K562 (cell line): ENCODE measurements around the gene GATA1. TPM values are rescaled to one million over a fixed set of nuclear protein-coding genes. Genes with fewer than 3 reads are reported as not detected.

Experiments
- BRD9 ChIP-seq: fragments of 450-650 bp; IDR thresholded peaks from 2 replicates; pipeline ENCODE4 v1.6.1; 2018; ENCODE audit warnings: low read depth; ENCODE audit not compliant: partially characterized antibody
- CBX3 ChIP-seq, 2 experiments: IDR thresholded peaks; 1 replicate in 1 of 2; 2 replicates in 1 of 2; pipeline ENCODE4 v1.6.1; 2012; ENCODE audit warnings: inconsistent platforms in 2 of 2, low read length in 2 of 2, borderline replicate concordance in 1 of 2, control low read depth in 1 of 2
- CCNT2 ChIP-seq: IDR thresholded peaks from 2 replicates; pipeline ENCODE4 v1.6.1; 2011; ENCODE audit warnings: borderline replicate concordance, low read depth, mild to moderate bottlenecking, moderate library complexity, mixed read lengths, low read length; ENCODE audit not compliant: insufficient read length; ENCODE audit errors: extremely low read depth
- ELF4 ChIP-seq: fragments of 450-650 bp; formaldehyde crosslinking; IDR thresholded peaks from 2 replicates; pipeline ENCODE4 v1.4.0; 2022; ENCODE audit warnings: missing genetic modification characterization
- GATA2 ChIP-seq: sonication (generic); formaldehyde crosslinking; IDR thresholded peaks from 2 replicates; pipeline ENCODE4 v1.4.0; 2020; ENCODE audit warnings: mild to moderate bottlenecking, missing genetic modification reagents
- RBBP5 ChIP-seq: fragments of 200-600 bp; sonication (generic); IDR thresholded peaks from 2 replicates; pipeline ENCODE4 v1.6.1; 2012; ENCODE audit warnings: borderline replicate concordance, mild to moderate bottlenecking, low read length, control low read depth, inconsistent platforms; ENCODE audit not compliant: insufficient read depth, poor library complexity, severe bottlenecking
- SIN3A ChIP-seq, 2 experiments: fragments of 150-350 bp in 1 of 2; IDR thresholded peaks; 2 replicates each; pipeline ENCODE4 v1.6.1; 2011 to 2016; ENCODE audit warnings: borderline replicate concordance in 2 of 2, low read depth in 2 of 2, low read length in 2 of 2, mild to moderate bottlenecking in 2 of 2, moderate library complexity in 2 of 2; ENCODE audit not compliant: control insufficient read depth in 1 of 2
- ZBTB1 ChIP-seq: sonication (generic); formaldehyde crosslinking; IDR thresholded peaks from 2 replicates; pipeline ENCODE4 v1.8.1; 2023; ENCODE audit warnings: missing genetic modification reagents, low read depth, mild to moderate bottlenecking, borderline replicate concordance
- ZNF644 ChIP-seq: fragments of 200-800 bp; sonication (Bioruptor generic); IDR thresholded peaks from 2 replicates; pipeline ENCODE4 v1.6.1; 2016; ENCODE audit warnings: low read depth, missing genetic modification characterization, missing compliant biosample characterization
- ZNF75A ChIP-seq: fragments of 450-650 bp; formaldehyde crosslinking; IDR thresholded peaks from 2 replicates; pipeline ENCODE4 v1.4.0; 2020; ENCODE audit warnings: mild to moderate bottlenecking
- ZNF766 ChIP-seq: fragments of 200-800 bp; sonication (Bioruptor generic); conservative IDR thresholded peaks from 2 replicates; pipeline ENCODE4 v1.6.1; 2016; ENCODE audit warnings: missing genetic modification characterization, missing compliant biosample characterization
- polyA plus RNA-seq, 8 experiments: library from polyadenylated mRNA; depleted of rRNA in 4 of 8; stranded (reverse) in 5 of 8; unstranded in 3 of 8; fragments of >200 nt; fragmentation: Nextera tagmentation in 2 of 8; fragmentation: Illumina TruSeq in 1 of 8; extraction: Ambion mirVana in 2 of 8; extraction: Trizol in 1 of 8; gene quantifications; 2 replicates each; pipeline versions ENCODE4 v1.2.1 to v1.2.3, GENCODE V29; 2011 to 2014; ENCODE audit warnings: inconsistent platforms in 1 of 8, missing spikeins in 1 of 8
- total RNA-seq, 7 experiments: library from RNA; depleted of rRNA in 6 of 7; stranded (reverse); fragments of >200 nt in 6 of 7; fragmentation: Illumina TruSeq in 2 of 7; extraction: Trizol in 2 of 7; gene quantifications; 2 replicates each; pipeline versions ENCODE4 v1.2.1 to v1.2.3, GENCODE V29; 2011 to 2021; ENCODE audit warnings: low replicate concordance in 1 of 7
- TF ChIP-seq, protein P1 (sequence below): sonication (generic); formaldehyde crosslinking; IDR thresholded peaks from 2 replicates; pipeline ENCODE4 v1.8.1; 2023; ENCODE audit warnings: mild to moderate bottlenecking, missing genetic modification reagents
- TF ChIP-seq, protein P2 (sequence below): fragments of 250-450 bp; sonication (Bioruptor Pico); IDR thresholded peaks from 2 replicates; pipeline ENCODE4 v1.5.0; 2022; ENCODE audit warnings: mild to moderate bottlenecking
- TF ChIP-seq, protein P3 (sequence below): fragments of 200-800 bp; sonication (Bioruptor generic); IDR thresholded peaks from 2 replicates; pipeline ENCODE4 v1.6.1; 2016; ENCODE audit warnings: missing genetic modification characterization, missing compliant biosample characterization

The GATA1 gene
- total and polyA plus RNA-seq, 9 of the 15 experiments (the other 6 are each of a cell fraction or from before 2014, with no cell fraction given) = 11.9 to 291 (median 116) TPM

DNA sequence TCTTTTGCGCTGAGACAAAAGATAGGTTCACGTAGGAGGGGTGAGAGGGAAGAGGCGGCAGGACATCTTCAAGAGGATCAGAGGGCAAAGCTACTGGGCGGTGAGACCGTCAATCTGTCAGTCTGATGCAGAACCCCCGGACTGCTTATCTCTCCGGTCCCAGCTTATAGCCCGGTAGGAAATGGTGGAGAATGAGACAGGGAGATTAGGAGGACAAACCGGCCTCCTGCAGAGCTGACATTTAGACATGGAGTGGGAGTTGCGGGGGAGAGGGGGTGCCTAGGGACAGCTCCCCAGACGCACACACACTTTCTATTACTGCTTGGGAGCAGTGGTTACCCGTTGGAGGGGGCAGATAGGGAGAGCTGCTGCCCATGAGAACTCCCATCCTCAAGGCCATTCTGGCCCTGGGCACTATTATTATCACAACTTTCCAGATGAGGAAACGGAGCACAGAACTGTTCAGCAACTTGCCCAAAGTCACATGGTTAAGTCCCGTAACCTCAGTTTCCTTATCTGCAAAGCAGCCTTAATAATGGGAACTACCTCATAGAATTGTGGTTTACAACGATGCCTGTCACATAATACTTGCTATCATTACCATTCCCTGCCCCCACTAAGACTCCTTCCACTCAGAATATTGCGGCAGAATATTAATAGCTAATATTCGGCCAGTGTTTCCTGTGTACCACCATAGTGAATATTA lies 14.3 kb downstream of the GATA1 start (continued):
- TF ChIP-seq, protein P1, sequence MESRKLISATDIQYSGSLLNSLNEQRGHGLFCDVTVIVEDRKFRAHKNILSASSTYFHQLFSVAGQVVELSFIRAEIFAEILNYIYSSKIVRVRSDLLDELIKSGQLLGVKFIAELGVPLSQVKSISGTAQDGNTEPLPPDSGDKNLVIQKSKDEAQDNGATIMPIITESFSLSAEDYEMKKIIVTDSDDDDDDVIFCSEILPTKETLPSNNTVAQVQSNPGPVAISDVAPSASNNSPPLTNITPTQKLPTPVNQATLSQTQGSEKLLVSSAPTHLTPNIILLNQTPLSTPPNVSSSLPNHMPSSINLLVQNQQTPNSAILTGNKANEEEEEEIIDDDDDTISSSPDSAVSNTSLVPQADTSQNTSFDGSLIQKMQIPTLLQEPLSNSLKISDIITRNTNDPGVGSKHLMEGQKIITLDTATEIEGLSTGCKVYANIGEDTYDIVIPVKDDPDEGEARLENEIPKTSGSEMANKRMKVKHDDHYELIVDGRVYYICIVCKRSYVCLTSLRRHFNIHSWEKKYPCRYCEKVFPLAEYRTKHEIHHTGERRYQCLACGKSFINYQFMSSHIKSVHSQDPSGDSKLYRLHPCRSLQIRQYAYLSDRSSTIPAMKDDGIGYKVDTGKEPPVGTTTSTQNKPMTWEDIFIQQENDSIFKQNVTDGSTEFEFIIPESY (CRISPR knock-in tag) = peak; percentile 64
- TF ChIP-seq ELF4 (CRISPR knock-in tag) (peak; percentile 44; the same call in 1 of the 2 replicates), SIN3A (IDR thresholded peaks at IDR 0.05; ENCODE audit: borderline replicate concordance in 2 of 2, control insufficient read depth in 1 of 2, low read depth in 2 of 2, low read length in 2 of 2) (peak in 1 of 2 experiments; percentile 10; a peak in 2 of 4 replicates), ZNF75A (no peak), ZNF644 (tag) (peak; percentile 80; the same call in 1 of the 2 replicates), CCNT2 (peak; percentile 94), BRD9 (peak; percentile 56), GATA2 (CRISPR knock-in tag) (peak; percentile 99), RBBP5 (no peak), ZBTB1 (CRISPR knock-in tag) (0 out of 2 replicates have a peak, but pooled peaks have one; percentile 33), ZNF766 (CRISPR knock-in tag) (0 out of 2 replicates have a peak, but pooled peaks have one; percentile 9), CBX3 (IDR thresholded peaks at IDR 0.05; ENCODE audit: borderline replicate concordance in 1 of 2, low read length in 2 of 2) (0 out of 3 replicates have a peak, but pooled peaks of 1 of the 2 experiments have one; percentile 26)
- TF ChIP-seq, protein P2, sequence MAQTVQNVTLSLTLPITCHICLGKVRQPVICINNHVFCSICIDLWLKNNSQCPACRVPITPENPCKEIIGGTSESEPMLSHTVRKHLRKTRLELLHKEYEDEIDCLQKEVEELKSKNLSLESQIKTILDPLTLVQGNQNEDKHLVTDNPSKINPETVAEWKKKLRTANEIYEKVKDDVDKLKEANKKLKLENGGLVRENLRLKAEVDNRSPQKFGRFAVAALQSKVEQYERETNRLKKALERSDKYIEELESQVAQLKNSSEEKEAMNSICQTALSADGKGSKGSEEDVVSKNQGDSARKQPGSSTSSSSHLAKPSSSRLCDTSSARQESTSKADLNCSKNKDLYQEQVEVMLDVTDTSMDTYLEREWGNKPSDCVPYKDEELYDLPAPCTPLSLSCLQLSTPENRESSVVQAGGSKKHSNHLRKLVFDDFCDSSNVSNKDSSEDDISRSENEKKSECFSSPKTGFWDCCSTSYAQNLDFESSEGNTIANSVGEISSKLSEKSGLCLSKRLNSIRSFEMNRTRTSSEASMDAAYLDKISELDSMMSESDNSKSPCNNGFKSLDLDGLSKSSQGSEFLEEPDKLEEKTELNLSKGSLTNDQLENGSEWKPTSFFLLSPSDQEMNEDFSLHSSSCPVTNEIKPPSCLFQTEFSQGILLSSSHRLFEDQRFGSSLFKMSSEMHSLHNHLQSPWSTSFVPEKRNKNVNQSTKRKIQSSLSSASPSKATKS (CRISPR knock-in tag) = no peak
- TF ChIP-seq, protein P3, sequence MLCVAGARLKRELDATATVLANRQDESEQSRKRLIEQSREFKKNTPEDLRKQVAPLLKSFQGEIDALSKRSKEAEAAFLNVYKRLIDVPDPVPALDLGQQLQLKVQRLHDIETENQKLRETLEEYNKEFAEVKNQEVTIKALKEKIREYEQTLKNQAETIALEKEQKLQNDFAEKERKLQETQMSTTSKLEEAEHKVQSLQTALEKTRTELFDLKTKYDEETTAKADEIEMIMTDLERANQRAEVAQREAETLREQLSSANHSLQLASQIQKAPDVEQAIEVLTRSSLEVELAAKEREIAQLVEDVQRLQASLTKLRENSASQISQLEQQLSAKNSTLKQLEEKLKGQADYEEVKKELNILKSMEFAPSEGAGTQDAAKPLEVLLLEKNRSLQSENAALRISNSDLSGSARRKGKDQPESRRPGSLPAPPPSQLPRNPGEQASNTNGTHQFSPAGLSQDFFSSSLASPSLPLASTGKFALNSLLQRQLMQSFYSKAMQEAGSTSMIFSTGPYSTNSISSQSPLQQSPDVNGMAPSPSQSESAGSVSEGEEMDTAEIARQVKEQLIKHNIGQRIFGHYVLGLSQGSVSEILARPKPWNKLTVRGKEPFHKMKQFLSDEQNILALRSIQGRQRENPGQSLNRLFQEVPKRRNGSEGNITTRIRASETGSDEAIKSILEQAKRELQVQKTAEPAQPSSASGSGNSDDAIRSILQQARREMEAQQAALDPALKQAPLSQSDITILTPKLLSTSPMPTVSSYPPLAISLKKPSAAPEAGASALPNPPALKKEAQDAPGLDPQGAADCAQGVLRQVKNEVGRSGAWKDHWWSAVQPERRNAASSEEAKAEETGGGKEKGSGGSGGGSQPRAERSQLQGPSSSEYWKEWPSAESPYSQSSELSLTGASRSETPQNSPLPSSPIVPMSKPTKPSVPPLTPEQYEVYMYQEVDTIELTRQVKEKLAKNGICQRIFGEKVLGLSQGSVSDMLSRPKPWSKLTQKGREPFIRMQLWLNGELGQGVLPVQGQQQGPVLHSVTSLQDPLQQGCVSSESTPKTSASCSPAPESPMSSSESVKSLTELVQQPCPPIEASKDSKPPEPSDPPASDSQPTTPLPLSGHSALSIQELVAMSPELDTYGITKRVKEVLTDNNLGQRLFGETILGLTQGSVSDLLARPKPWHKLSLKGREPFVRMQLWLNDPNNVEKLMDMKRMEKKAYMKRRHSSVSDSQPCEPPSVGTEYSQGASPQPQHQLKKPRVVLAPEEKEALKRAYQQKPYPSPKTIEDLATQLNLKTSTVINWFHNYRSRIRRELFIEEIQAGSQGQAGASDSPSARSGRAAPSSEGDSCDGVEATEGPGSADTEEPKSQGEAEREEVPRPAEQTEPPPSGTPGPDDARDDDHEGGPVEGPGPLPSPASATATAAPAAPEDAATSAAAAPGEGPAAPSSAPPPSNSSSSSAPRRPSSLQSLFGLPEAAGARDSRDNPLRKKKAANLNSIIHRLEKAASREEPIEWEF (CRISPR knock-in tag) = peak; percentile 84; the same call in 1 of the 2 replicates
